ENCODE results near the gene DOCK4.

- TF ChIP-seq CTCF (IDR thresholded peaks at IDR 0.05), result no peak
- no peak for TF ChIP-seq POLR2A (IDR thresholded peaks at IDR 0.05)
Measured at GRCh38 chr7:112124061-112124766, 82.0 kb downstream of the DOCK4 start.

Measured in thyroid gland (tissue), 4 donors.